GM23338 (cell line): ENCODE results near the gene MTERF4. TPM values are rescaled to one million over a fixed set of nuclear protein-coding genes. Genes with fewer than 3 reads are reported as not detected.

Experiments
- ATAC-seq: fragments of 200-7000 bp; cut with Tn5 transposase; 3 replicates; pipeline ENCODE4 v1.9.1; 2020
- DNase-seq: peaks from one replicate; pipeline ENCODE4 v3.0.0-alpha.2; 2015; ENCODE audit warnings: low spot score
- H2AFZ ChIP-seq: fragments of 200-600 bp; sonication (generic); 2 replicates; pipeline ENCODE4 v1.8.0; 2016; ENCODE audit warnings: antibody characterized with exemption, mild to moderate bottlenecking, moderate library complexity
- H3F3A ChIP-seq: fragments of 200-600 bp; sonication (generic); replicated peaks from 2 replicates; pipeline ENCODE4 v1.8.0; 2017; ENCODE audit warnings: antibody characterized with exemption, mixed run types, low read depth
- H3K27ac ChIP-seq: fragments of 200-600 bp; sonication (generic); 2 replicates; pipeline ENCODE4 v1.6.1; 2016; ENCODE audit warnings: low read depth
- H3K27me3 ChIP-seq: fragments of 200-600 bp; sonication (generic); 2 replicates; pipeline ENCODE4 v1.8.0; 2016; ENCODE audit warnings: mild to moderate bottlenecking, mixed run types, moderate library complexity; ENCODE audit not compliant: insufficient read depth
- H3K36me3 ChIP-seq: fragments of 200-600 bp; sonication (generic); 2 replicates; pipeline ENCODE4 v1.8.0; 2016; ENCODE audit warnings: mild to moderate bottlenecking; ENCODE audit not compliant: insufficient read depth
- H3K4me1 ChIP-seq: fragments of 200-600 bp; sonication (generic); 2 replicates; pipeline ENCODE4 v1.8.0; 2016; ENCODE audit warnings: mild to moderate bottlenecking, moderate library complexity; ENCODE audit not compliant: insufficient read depth
- H3K4me2 ChIP-seq: fragments of 200-600 bp; sonication (generic); 2 replicates; pipeline ENCODE4 v1.7.1; 2017; ENCODE audit warnings: mixed run types
- H3K4me3 ChIP-seq: fragments of 200-600 bp; sonication (generic); 2 replicates; pipeline ENCODE4 v1.6.1; 2016; ENCODE audit warnings: mixed run types
- H3K79me2 ChIP-seq: fragments of 200-600 bp; sonication (generic); replicated peaks from 2 replicates; pipeline ENCODE4 v1.8.0; 2017; ENCODE audit warnings: mild to moderate bottlenecking; ENCODE audit not compliant: insufficient read depth
- H3K9me2 ChIP-seq: fragments of 200-600 bp; sonication (generic); 2 replicates; pipeline ENCODE4 v1.8.0; 2017; ENCODE audit not compliant: insufficient read depth
- H4K20me1 ChIP-seq: fragments of 200-600 bp; sonication (generic); replicated peaks from 2 replicates; pipeline ENCODE4 v1.8.0; 2017; ENCODE audit warnings: mild to moderate bottlenecking; ENCODE audit not compliant: insufficient read depth
- H3K27ac Mint-ChIP-seq: 2 replicates; pipeline ENCODE4 v1.8.0; 2020; ENCODE audit warnings: inconsistent platforms, mild to moderate bottlenecking, moderate library complexity, mixed read lengths
- H3K27me3 Mint-ChIP-seq: 3 replicates; pipeline ENCODE4 v1.8.0; 2022; ENCODE audit warnings: low read depth, mild to moderate bottlenecking, moderate library complexity, mixed read lengths, inconsistent platforms; ENCODE audit not compliant: insufficient read depth, poor library complexity
- H3K36me3 Mint-ChIP-seq: 3 replicates; pipeline ENCODE4 v1.8.0; 2021; ENCODE audit warnings: low read depth, mild to moderate bottlenecking, inconsistent platforms, moderate library complexity, mixed read lengths
- H3K4me1 Mint-ChIP-seq: 3 replicates; pipeline ENCODE4 v1.8.0; 2020; ENCODE audit warnings: mild to moderate bottlenecking, inconsistent platforms, mixed read lengths
- H3K4me3 Mint-ChIP-seq: 3 replicates; pipeline ENCODE4 v1.8.0; 2021; ENCODE audit warnings: moderate library complexity, mild to moderate bottlenecking, inconsistent platforms, mixed read lengths
- H3K9me3 Mint-ChIP-seq: 3 replicates; pipeline ENCODE4 v1.8.0; 2020; ENCODE audit warnings: moderate library complexity, mild to moderate bottlenecking, inconsistent platforms, mixed read lengths
- ETS1 ChIP-seq: IDR thresholded peaks from 2 replicates; pipeline ENCODE4 v1.6.1; 2016; ENCODE audit warnings: antibody characterized with exemption
- EZH2phosphoT487 ChIP-seq: fragments of 200-600 bp; sonication (generic); IDR thresholded peaks from one replicate; pipeline ENCODE4 v1.8.1; 2018; ENCODE audit warnings: antibody characterized with exemption; ENCODE audit not compliant: unreplicated experiment
- NANOG ChIP-seq: IDR thresholded peaks from 2 replicates; pipeline ENCODE4 v1.6.1; 2016; ENCODE audit warnings: antibody characterized with exemption, borderline replicate concordance
- REST ChIP-seq: IDR thresholded peaks from one replicate; pipeline ENCODE4 v1.6.1; 2018; ENCODE audit warnings: antibody characterized with exemption; ENCODE audit not compliant: unreplicated experiment
- ZNF114 ChIP-seq: fragments of 250-450 bp; sonication (Bioruptor Pico); IDR thresholded peaks from 2 replicates; pipeline ENCODE4 v1.5.0; 2020; ENCODE audit warnings: mild to moderate bottlenecking, moderate library complexity
- ZNF331 ChIP-seq: fragments of 250-450 bp; sonication (Bioruptor Pico); IDR thresholded peaks from 2 replicates; pipeline ENCODE4 v1.5.0; 2020; ENCODE audit warnings: low read depth, mild to moderate bottlenecking, moderate library complexity
- polyA plus RNA-seq: library from polyadenylated mRNA; unstranded; fragments of >200 nt; fragmentation: Nextera tagmentation; extraction: Ambion mirVana; gene quantifications from 2 replicates; pipeline ENCODE4 v1.2.1, GENCODE V29; 2016
- total RNA-seq: library from RNA; depleted of rRNA; stranded (reverse); fragments of >200 nt; shearing (Covaris generic); gene quantifications from 2 replicates; pipeline ENCODE4 v1.2.3, GENCODE V29; 2014
- TF ChIP-seq, protein P1 (sequence below): fragments of 250-450 bp; sonication (Bioruptor Pico); IDR thresholded peaks from 2 replicates; pipeline ENCODE4 v1.5.0; 2020; ENCODE audit warnings: mild to moderate bottlenecking, moderate library complexity

Gene MTERF4
- total and polyA plus RNA-seq, 2 experiments from 2014 or later: 15.3 to 63.6 TPM

DNA sequence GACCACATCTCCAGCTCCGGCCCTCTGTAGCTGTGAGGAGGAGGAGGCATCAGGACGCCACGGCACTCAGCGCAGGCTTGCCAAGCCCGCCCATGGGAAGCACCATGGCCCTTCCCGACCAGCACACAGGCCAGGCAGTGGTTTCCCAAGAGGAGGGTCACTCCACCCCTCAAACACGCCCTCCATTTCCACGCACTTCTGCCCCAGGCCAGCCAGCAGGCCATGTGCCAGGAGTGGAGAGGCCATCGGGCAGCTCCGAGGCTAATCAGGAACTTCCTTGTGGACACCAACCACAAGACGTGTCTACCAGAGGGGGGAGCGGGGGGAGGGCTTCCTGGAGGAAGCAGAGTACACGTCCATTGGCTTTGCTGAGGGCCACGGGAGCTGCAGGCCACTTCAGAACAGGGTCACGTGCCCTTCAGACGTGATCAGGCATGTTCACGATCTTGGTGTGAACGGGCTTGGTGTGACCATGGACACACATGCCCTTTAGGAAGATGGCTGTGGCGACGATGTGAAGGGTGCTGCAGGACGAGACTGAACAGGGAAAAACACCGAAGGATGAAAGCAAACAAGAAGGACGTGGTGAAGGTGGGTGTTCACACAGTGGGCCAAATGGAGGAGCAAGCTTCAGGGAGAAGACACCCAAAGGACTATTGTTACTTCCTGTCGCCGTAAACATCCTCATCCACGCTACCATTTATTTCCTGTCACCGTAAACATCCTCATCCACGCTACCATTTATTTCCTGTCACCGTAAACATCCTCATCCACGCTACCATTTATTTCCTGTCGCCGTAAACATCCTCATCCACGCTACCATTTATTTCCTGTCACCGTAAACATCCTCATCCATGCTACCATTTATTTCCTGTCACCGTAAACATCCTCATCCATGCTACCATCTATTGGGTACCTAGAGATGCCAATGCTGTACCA is 6.5 kb upstream of the MTERF4 start (continued):
- TF ChIP-seq REST: no peak
- TF ChIP-seq ZNF331 (CRISPR knock-in tag): no peak
- TF ChIP-seq NANOG: no peak
- no peak for TF ChIP-seq ETS1
- TF ChIP-seq EZH2phosphoT487: no peak

DNA sequence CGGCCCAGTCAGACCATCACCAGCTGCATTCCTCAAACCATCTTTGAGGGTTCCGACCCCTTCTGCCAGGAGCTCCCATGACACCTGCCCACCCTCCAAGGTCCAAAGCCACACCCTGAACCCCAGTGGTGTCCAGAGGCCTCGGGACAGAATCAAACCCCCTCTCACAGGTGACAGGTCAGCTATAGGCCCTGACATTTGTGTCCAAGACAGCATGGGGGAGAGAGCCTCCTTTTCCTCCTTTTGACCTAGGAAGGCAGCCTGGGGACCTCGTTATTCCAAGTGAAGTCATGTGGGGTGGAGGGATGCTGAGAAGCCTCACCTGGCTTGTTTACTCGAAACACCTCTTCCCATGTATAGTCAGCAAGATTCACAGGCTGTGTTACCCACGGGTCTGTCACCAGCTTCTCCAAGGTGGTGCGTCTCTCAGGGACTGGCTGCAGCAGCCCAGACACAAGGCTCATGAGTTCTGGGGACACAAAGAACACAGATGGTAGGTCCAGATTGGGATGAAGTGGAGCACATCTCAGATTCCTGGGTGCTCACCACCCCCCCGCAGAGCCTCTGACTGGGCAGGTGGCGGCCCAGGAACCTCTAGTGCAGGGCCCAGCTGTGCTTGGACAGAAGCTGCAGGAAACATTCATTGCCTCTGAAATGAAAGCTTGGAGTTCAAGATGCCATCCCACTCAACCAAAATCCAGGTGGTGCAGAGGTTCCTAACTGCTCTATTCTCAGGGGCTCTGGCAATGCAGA is 5.1 kb upstream of the MTERF4 start:
- Histone ChIP-seq H3K27me3 (no peaks in the 10 kb centered on the region), H3K36me3 (no peaks in the 10 kb centered on the region), H3K4me2 (no peak overlapping the region), H3K4me3 (no peak overlapping the region), H2AFZ (no peak overlapping the region), H3F3A (peaks cover 7% of the 10 kb centered on the region; the same call in 1 of the 2 replicates), H3K79me2 (no peaks in the 10 kb centered on the region), H3K27ac (no peak overlapping the region), H3K9me2 (no peaks in the 10 kb centered on the region), H3K4me1 (peaks cover 4% of the 10 kb centered on the region; the same call in 1 of the 2 replicates), H4K20me1 (no peaks in the 10 kb centered on the region)
- Mint-ChIP-seq H3K9me3 (no peaks in the 10 kb centered on the region; the same call in 2 of the 3 replicates), H3K27me3 (peaks cover 5% of the 10 kb centered on the region), H3K4me1 (peaks cover 6% of the 10 kb centered on the region; the same call in 1 of the 3 replicates), H3K27ac (no peak overlapping the region), H3K4me3 (no peak overlapping the region), H3K36me3 (peaks cover 11% of the 10 kb centered on the region; the same call in 2 of the 3 replicates)
- DNase-seq: no peak
- ATAC-seq: no peak
- TF ChIP-seq, protein P1, sequence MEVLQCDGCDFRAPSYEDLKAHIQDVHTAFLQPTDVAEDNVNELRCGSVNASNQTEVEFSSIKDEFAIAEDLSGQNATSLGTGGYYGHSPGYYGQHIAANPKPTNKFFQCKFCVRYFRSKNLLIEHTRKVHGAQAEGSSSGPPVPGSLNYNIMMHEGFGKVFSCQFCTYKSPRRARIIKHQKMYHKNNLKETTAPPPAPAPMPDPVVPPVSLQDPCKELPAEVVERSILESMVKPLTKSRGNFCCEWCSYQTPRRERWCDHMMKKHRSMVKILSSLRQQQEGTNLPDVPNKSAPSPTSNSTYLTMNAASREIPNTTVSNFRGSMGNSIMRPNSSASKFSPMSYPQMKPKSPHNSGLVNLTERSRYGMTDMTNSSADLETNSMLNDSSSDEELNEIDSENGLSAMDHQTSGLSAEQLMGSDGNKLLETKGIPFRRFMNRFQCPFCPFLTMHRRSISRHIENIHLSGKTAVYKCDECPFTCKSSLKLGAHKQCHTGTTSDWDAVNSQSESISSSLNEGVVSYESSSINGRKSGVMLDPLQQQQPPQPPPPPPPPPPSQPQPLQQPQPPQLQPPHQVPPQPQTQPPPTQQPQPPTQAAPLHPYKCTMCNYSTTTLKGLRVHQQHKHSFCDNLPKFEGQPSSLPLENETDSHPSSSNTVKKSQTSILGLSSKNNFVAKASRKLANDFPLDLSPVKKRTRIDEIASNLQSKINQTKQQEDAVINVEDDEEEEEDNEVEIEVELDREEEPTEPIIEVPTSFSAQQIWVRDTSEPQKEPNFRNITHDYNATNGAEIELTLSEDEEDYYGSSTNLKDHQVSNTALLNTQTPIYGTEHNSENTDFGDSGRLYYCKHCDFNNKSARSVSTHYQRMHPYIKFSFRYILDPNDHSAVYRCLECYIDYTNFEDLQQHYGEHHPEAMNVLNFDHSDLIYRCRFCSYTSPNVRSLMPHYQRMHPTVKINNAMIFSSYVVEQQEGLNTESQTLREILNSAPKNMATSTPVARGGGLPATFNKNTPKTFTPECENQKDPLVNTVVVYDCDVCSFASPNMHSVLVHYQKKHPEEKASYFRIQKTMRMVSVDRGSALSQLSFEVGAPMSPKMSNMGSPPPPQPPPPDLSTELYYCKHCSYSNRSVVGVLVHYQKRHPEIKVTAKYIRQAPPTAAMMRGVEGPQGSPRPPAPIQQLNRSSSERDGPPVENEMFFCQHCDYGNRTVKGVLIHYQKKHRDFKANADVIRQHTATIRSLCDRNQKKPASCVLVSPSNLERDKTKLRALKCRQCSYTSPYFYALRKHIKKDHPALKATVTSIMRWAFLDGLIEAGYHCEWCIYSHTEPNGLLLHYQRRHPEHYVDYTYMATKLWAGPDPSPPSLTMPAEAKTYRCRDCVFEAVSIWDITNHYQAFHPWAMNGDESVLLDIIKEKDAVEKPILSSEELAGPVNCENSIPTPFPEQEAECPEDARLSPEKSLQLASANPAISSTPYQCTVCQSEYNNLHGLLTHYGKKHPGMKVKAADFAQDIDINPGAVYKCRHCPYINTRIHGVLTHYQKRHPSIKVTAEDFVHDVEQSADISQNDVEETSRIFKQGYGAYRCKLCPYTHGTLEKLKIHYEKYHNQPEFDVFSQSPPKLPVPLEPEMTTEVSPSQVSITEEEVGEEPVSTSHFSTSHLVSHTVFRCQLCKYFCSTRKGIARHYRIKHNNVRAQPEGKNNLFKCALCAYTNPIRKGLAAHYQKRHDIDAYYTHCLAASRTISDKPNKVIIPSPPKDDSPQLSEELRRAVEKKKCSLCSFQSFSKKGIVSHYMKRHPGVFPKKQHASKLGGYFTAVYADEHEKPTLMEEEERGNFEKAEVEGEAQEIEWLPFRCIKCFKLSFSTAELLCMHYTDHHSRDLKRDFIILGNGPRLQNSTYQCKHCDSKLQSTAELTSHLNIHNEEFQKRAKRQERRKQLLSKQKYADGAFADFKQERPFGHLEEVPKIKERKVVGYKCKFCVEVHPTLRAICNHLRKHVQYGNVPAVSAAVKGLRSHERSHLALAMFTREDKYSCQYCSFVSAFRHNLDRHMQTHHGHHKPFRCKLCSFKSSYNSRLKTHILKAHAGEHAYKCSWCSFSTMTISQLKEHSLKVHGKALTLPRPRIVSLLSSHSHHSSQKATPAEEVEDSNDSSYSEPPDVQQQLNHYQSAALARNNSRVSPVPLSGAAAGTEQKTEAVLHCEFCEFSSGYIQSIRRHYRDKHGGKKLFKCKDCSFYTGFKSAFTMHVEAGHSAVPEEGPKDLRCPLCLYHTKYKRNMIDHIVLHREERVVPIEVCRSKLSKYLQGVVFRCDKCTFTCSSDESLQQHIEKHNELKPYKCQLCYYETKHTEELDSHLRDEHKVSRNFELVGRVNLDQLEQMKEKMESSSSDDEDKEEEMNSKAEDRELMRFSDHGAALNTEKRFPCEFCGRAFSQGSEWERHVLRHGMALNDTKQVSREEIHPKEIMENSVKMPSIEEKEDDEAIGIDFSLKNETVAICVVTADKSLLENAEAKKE (CRISPR knock-in tag): no peak
- TF ChIP-seq ZNF114 (CRISPR knock-in tag): no peak
